Heart right ventricle (tissue), 16 donors: ENCODE data around the gene PMP22. TPM values are rescaled to one million over a fixed set of nuclear protein-coding genes. Genes with fewer than 3 reads are reported as not detected.

Source experiments
- ATAC-seq, 8 donors: fragments of 200-7000 bp; cut with Tn5 transposase; one replicate each; pipeline ENCODE4 v1.9.1; 2020; ENCODE audit warnings: mild to moderate bottlenecking in 8 of 8, moderate library complexity in 8 of 8, moderate number of reproducible peaks in 1 of 8
- DNase-seq, 2 donors: peaks; one replicate each; pipeline ENCODE4 v3.0.0-alpha.2; 2020
- H3K27ac ChIP-seq, 10 donors: fragments of 200-600 bp; sonication (generic) in 2 of 10; one replicate each; pipeline versions ENCODE4 v1.5.0 to v1.8.0; 2020 to 2022; ENCODE audit warnings: mild to moderate bottlenecking in 3 of 10
- H3K27me3 ChIP-seq, 7 donors: fragments of 200-600 bp; one replicate each; pipeline ENCODE4 v1.8.0; 2021 to 2022; ENCODE audit warnings: mild to moderate bottlenecking in 2 of 7
- H3K36me3 ChIP-seq, 9 donors: fragments of 200-600 bp; sonication (generic) in 1 of 9; one replicate each; pipeline versions ENCODE4 v1.5.0 to v1.8.0; 2020 to 2022; ENCODE audit warnings: mild to moderate bottlenecking in 2 of 9
- H3K4me1 ChIP-seq, 9 donors: fragments of 200-600 bp; sonication (generic) in 1 of 9; one replicate each; pipeline versions ENCODE4 v1.5.0 to v1.8.0; 2020 to 2022; ENCODE audit warnings: mild to moderate bottlenecking in 4 of 9
- H3K4me3 ChIP-seq, 10 donors: fragments of 200-600 bp; sonication (generic) in 2 of 10; one replicate each; pipeline versions ENCODE4 v1.5.0 to v1.8.0; 2020 to 2022; ENCODE audit warnings: mild to moderate bottlenecking in 7 of 10, moderate library complexity in 2 of 10
- H3K9me3 ChIP-seq, 11 donors: fragments of 200-600 bp in 10 of 11; sonication (generic) in 2 of 11; one replicate each; pipeline versions ENCODE4 v1.5.0 to v1.8.0; 2013 to 2022; ENCODE audit warnings: mild to moderate bottlenecking in 2 of 11, control low read depth in 1 of 11, moderate library complexity in 1 of 11
- WGBS, 2 donors: extraction: QIAGEN DNeasy Blood & Tissue Kit; methylation state at CpG; one replicate each; pipeline ENCODE4 v1.1.7; 2013; ENCODE audit warnings: inconsistent platforms in 1 of 2; 5-methylcytosine and 5-hydroxymethylcytosine counted together
- intact Hi-C, 10 donors: fragments of 100-400 bp; cut with DNase I; formaldehyde crosslinking; loops; one replicate each; pipeline versions ENCODE4 v1.11.1 to v1.14.2; 2022
- polyA plus RNA-seq, 2 donors: library from polyadenylated mRNA; stranded (reverse); fragments of 200-250 nt; gene quantifications; one replicate each; pipeline ENCODE4 v1.2.3, GENCODE V29; 2013
- total RNA-seq, 10 donors: library from RNA; stranded (reverse); fragmentation: NEBNext Ultra II Directional in 3 of 10; extraction: Animal tissue kit (Norgen Biotek cat#: 25700) in 3 of 10; gene quantifications; one replicate each; pipeline versions ENCODE4 v1.2.1 to v1.2.4, GENCODE V29; 2021 to 2023
- TF ChIP-seq, protein P1 (sequence below), 9 donors: fragments of 200-600 bp; sonication (generic) in 2 of 9; IDR thresholded peaks; one replicate each; pipeline versions ENCODE4 v1.5.0 to v1.8.0; 2021 to 2022; ENCODE audit warnings: antibody characterized with exemption in 9 of 9, mild to moderate bottlenecking in 5 of 9, moderate library complexity in 1 of 9
- donor health status: Arrhythmogenic right ventricular cardiomyopathy.
- donor health status: ischemic (EF 13 %, LVEDD 7.1; RV severe dilation, severe dysfunction).
- donor health status: healthy with polysubstance abuse.
- donor health status: DM: no; HTN: yes; CAD: no.
- donor health status: DM: no; HTN: no; CAD: no.
- donor health status: ischemic (EF 25% LVEDD 6.9; RV normal size, moderate dysfunction).
- donor health status: ischemic (EF 25% LVEDD 5.7; RV mildly dilated, moderate dysfunction).
- donor health status: healthy.
- donor health status: DM: yes; HTN: yes; CAD: no.
- donor health status: Ischemic cardiomyopathy.
- donor health status: ischemic (EF 35%, LVEDD 5.7; RV mildly dilated, moderate dysfunction).
- donor health status: nonischemic (EF 11% LVEDD 7.7; RV severe dilation, severe dysfunction).
- donor health status: DM: yes; HTN: yes; CAD: no.
- donor health status: PGD.
- donor health status: ischemic (EF 29% LVEDD 5.4; RV normal size, mild dysfunction).
- donor health status: nonischemic (EF 23%, LVEDD 6.1; RV moderate dilation, normal function).

Gene PMP22
- total and polyA plus RNA-seq, 12 donors, result 62.0 to 241 (median 158) TPM

DNA sequence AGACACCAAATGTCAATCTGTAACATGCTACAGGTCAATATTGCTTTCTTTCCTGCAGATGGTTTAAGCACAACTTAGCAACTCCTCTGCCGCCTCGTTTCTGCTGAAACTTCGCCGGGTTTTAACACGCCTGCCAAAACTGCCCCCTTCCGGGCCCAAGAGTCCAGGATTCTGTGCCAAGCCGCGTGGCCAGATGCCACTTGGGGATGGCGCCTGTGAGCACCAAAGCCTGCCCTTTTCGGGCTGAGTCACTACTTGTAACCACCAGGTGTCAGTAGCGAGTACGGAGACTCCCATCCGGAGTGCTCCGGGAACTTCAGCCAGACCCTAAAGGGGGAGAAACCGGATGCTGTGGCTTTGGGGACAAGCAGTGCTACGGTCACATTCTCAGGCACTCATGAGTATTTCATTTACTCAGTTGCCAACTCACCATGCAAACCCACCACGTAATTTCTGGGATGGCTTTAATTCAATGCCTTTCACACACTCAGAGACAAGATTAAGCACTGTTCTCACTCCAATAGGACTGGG, 7.8 kb downstream of the PMP22 start:
- Histone ChIP-seq H3K27me3 (peaks cover 0 to 15% (median 0%) of the 10 kb centered on the region in 7 donors), H3K9me3 (no peaks in the 10 kb centered on the region), H3K4me3 (peak overlapping the region in 9 of 10 donors; percentile 3 to 44 (median 31)), H3K4me1 (peaks cover 15 to 87% (median 78%) of the 10 kb centered on the region in 9 donors), H3K27ac (peak overlapping the region in 8 of 10 donors; percentile 52 to 99 (median 59)), H3K36me3 (peaks cover 0 to 73% (median 53%) of the 10 kb centered on the region in 9 donors)
- TF ChIP-seq, protein P1, sequence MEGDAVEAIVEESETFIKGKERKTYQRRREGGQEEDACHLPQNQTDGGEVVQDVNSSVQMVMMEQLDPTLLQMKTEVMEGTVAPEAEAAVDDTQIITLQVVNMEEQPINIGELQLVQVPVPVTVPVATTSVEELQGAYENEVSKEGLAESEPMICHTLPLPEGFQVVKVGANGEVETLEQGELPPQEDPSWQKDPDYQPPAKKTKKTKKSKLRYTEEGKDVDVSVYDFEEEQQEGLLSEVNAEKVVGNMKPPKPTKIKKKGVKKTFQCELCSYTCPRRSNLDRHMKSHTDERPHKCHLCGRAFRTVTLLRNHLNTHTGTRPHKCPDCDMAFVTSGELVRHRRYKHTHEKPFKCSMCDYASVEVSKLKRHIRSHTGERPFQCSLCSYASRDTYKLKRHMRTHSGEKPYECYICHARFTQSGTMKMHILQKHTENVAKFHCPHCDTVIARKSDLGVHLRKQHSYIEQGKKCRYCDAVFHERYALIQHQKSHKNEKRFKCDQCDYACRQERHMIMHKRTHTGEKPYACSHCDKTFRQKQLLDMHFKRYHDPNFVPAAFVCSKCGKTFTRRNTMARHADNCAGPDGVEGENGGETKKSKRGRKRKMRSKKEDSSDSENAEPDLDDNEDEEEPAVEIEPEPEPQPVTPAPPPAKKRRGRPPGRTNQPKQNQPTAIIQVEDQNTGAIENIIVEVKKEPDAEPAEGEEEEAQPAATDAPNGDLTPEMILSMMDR (IDR thresholded peaks at IDR 0.05), result peak; percentile 70 to 97 (median 93)
- ATAC-seq (peak; percentile 12 to 60 (median 46)), DNase-seq (peak; percentile 84 to 87)
- intact Hi-C loops, result loop anchor here in 1 of 10 donors (5.0 kb wide), 1 partner anchor 245 kb away; no protein-coding TSS in a partner anchor
- WGBS, 2 donors, result 0% methylated on average over 17 of the region's 17 CpGs

DNA sequence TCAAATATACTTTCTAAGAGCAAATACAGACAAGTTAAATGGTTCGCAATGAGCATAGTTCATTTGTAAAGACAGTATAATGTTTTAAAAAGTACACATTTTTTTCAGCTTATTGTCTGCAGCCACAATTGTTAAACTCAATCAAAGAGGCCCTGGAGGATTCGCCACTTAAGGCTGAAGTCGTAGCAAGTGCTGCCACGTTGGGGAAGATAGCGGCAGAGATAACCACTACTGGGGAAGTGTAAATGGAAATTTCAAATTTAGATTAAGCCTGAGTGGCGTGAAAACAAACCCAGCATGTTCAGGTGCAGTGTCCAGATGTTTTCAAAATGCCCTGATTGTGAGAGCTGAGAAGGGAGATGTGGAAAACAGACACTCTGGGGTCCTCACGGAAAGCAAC, 8.4 kb downstream of the PMP22 start:
- H3K27ac ChIP-seq, result peak overlapping the region in 6 of 10 donors; percentile 55 to 99 (median 62)
- intact Hi-C loops, result loop anchor here in 1 of 10 donors (5.0 kb wide), 1 partner anchor 246 kb away; no protein-coding TSS in a partner anchor
- no peaks in the 10 kb centered on the region for H3K9me3 ChIP-seq
- 30 to 40% methylated on average over 7 of the region's 7 CpGs for WGBS, 2 donors
- peaks cover 0 to 79% (median 54%) of the 10 kb centered on the region in 9 donors for H3K36me3 ChIP-seq
- TF ChIP-seq, protein P1 (IDR thresholded peaks at IDR 0.05), result no peak
- H3K27me3 ChIP-seq, result peaks cover 0 to 9% (median 0%) of the 10 kb centered on the region in 7 donors
- peaks cover 15 to 91% (median 83%) of the 10 kb centered on the region in 9 donors for H3K4me1 ChIP-seq
- peak overlapping the region in 9 of 10 donors; percentile 3 to 44 (median 31) for H3K4me3 ChIP-seq
- no peak for DNase-seq
- no peak for ATAC-seq

DNA sequence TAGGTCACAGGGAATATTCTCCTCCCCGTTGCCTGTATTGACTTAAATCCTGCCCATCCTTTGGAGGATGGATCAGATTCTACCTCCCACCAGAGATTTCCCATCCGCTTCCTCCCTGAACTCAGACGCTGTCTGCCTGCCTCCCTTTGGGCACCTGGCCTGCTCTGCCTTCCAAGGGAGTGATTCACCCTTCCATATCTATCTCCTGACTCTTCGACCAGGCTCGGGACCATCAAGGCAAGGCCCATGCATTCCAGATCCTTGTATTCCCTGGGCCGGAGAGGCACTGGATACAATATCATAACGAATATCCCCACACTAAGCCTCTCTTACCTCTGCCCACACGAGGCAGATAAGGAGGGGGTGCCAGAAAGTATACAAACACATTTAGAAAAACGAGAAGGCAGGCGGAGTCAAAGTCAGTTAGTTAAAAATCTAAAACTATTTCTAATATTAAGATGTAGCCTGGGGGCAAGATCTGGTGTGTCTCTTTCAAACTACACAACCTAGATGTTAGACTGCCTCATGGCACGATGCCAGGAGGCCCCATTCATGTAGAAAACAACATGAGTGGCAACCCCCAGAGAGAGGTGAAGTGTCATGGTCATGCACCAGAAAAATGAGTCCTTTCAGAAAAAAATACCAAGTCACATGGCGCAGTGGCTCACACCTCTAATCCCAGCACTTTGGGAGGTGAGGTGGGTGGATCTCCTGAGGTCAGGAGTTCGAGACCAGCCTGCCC, 9.2 kb downstream of the PMP22 start:
- peak overlapping the region in 3 of 10 donors; percentile 5 to 44 (median 39) for H3K4me3 ChIP-seq
- WGBS, 2 donors, result 67 to 70% methylated on average over 13 of the region's 13 CpGs
- H3K27me3 ChIP-seq, result peaks cover 0 to under 1% (median 0%) of the 10 kb centered on the region in 7 donors
- ATAC-seq, result peak in 1 of 8 donors; percentile 7
- no peaks in the 10 kb centered on the region for H3K9me3 ChIP-seq
- H3K27ac ChIP-seq, result peak overlapping the region in 6 of 10 donors; percentile 26 to 99 (median 44)
- intact Hi-C loops, result loop anchor here in 1 of 10 donors (5.0 kb wide), 1 partner anchor 246 kb away; no protein-coding TSS in a partner anchor
- TF ChIP-seq, protein P1 (IDR thresholded peaks at IDR 0.05), result no peak
- peaks cover 0 to 87% (median 60%) of the 10 kb centered on the region in 9 donors for H3K36me3 ChIP-seq
- no peak for DNase-seq
- peaks cover 15 to 94% (median 91%) of the 10 kb centered on the region in 9 donors for H3K4me1 ChIP-seq

DNA sequence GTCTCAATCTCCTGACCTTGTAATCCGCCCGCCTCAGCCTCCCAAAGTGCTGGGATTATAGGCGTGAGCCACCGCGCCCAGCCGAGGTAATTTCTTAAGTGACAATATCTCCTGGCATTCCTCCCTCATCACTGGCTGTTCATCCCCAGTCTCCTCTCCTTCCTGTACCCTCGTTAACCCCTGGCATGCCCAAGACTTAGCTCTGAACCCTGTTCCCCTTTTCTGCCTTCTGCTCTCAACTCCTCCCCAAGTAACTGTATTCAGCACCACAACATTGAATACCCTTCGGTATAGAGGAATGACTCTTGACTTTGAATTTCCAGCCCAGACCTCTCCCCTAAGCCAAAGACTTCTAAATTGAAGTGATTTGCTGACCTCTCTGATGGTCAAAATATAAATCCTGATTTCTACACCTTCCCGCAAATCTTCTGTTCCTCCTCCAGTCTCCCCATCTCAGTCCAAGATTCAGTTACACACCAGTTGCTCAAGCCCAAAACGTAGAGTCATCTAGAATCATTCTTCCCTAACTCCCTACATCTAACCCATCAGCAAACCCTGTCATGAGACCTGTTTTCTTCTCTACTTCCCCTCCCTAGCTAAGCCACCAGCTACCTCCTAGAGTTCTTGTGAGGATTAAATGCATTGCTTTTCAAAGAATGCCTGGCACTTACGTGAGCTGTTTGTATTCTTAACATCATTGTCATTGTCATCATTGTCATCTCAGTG, 14.8 kb downstream of the PMP22 start:
- no peak for DNase-seq

More for the DNA sequence above, 14.8 kb downstream of the PMP22 start:
- Histone ChIP-seq H3K4me1 (peaks cover 2 to 96% (median 80%) of the 10 kb centered on the region in 9 donors), H3K4me3 (no peak overlapping the region), H3K27me3 (no peaks in the 10 kb centered on the region), H3K9me3 (no peaks in the 10 kb centered on the region), H3K27ac (peak overlapping the region in 5 of 10 donors; percentile 18 to 79 (median 51)), H3K36me3 (peaks cover 0 to 94% (median 47%) of the 10 kb centered on the region in 9 donors)
- TF ChIP-seq, protein P1 (IDR thresholded peaks at IDR 0.05), result no peak
- intact Hi-C loops, result no loop called here
- ATAC-seq, result no peak
- 80 to 82% methylated on average over 11 of the region's 11 CpGs for WGBS, 2 donors
